Retinal pigment epithelial cell (primary cell): ENCODE results near the gene KCTD3.

ENCODE experiments used
- DNase-seq: peaks from one replicate; pipeline ENCODE4 v3.0.0-alpha.2; 2010; ENCODE audit warnings: low read depth
- H3K4me3 ChIP-seq: 2 replicates; pipeline ENCODE4 v1.5.1; 2011; ENCODE audit warnings: mild to moderate bottlenecking, low read length, control low read depth, moderate library complexity
- CTCF ChIP-seq: conservative IDR thresholded peaks from 2 replicates; pipeline ENCODE4 v1.5.1; 2011; ENCODE audit warnings: low read depth, low read length, control low read depth, inconsistent platforms

Gene KCTD3

GRCh38 chr1:215569986-215570824 lies 3.1 kb downstream of the KCTD3 start:
- peak; percentile 10 for DNase-seq
- H3K4me3 ChIP-seq: no peak overlapping the region
- no peak for TF ChIP-seq CTCF

- H3K4me3 ChIP-seq: no peak overlapping the region
- DNase-seq: no peak
- TF ChIP-seq CTCF: peak; percentile 15
Measured at GRCh38 chr1:215581896-215582295, 14.8 kb downstream of the KCTD3 start.

- no peak for DNase-seq
- no peak overlapping the region for H3K4me3 ChIP-seq
- TF ChIP-seq CTCF: no peak
Measured at GRCh38 chr1:215583185-215583749, 16.2 kb downstream of the KCTD3 start.

- TF ChIP-seq CTCF: no peak
- no peak for DNase-seq
- H3K4me3 ChIP-seq: no peak overlapping the region
Measured at GRCh38 chr1:215584389-215584788, 17.3 kb downstream of the KCTD3 start.

GRCh38 chr1:215589650-215590435 lies 22.7 kb downstream of the KCTD3 start:
- TF ChIP-seq CTCF: no peak
- H3K4me3 ChIP-seq: no peak overlapping the region
- DNase-seq: no peak

GRCh38 chr1:215590779-215591491 lies 23.8 kb downstream of the KCTD3 start:
- H3K4me3 ChIP-seq: no peak overlapping the region
- TF ChIP-seq CTCF: no peak
- DNase-seq: no peak
